Natural killer cell (primary cell): ENCODE measurements around the gene NEBL. TPM values are rescaled to one million over a fixed set of nuclear protein-coding genes. Genes with fewer than 3 reads are reported as not detected.

Experiments
- ATAC-seq, 3 donors: fragments of 150-1000 bp in 2 of 3; fragments of 200-7000 bp in 1 of 3; cut with Tn5 transposase; 1 replicate in 1 of 3; 2 replicates in 2 of 3; pipeline ENCODE4 v1.10.0; 2021; ENCODE audit warnings: mild to moderate bottlenecking in 2 of 3, moderate library complexity in 2 of 3
- DNase-seq, 2 donors: peaks; one replicate each; pipeline versions ENCODE4 v3.0.0 to v3.0.0-alpha.2; 2013 to 2021; ENCODE audit warnings: mixed read lengths in 1 of 2
- H3K27ac ChIP-seq: one replicate; pipeline ENCODE4 v1.5.1; 2013; ENCODE audit warnings: mild to moderate bottlenecking, low read length
- H3K27me3 ChIP-seq: one replicate; pipeline ENCODE4 v1.6.1; 2013; ENCODE audit warnings: low read length; ENCODE audit not compliant: control insufficient read depth, insufficient read depth
- H3K36me3 ChIP-seq: one replicate; pipeline ENCODE4 v1.6.1; 2013; ENCODE audit warnings: low read length; ENCODE audit not compliant: control insufficient read depth, insufficient read depth
- H3K4me1 ChIP-seq: one replicate; pipeline ENCODE4 v1.6.1; 2013; ENCODE audit warnings: low read length; ENCODE audit not compliant: control insufficient read depth, insufficient read depth
- H3K4me3 ChIP-seq: one replicate; pipeline ENCODE4 v1.5.1; 2013; ENCODE audit warnings: low read length
- H3K9me3 ChIP-seq: one replicate; pipeline ENCODE4 v1.6.1; 2013; ENCODE audit warnings: low read length; ENCODE audit not compliant: control insufficient read depth, insufficient read depth
- H3K27ac Mint-ChIP-seq, 2 donors: one replicate each; pipeline ENCODE4 v1.8.0; 2022; ENCODE audit warnings: mild to moderate bottlenecking in 2 of 2, mixed read lengths in 2 of 2, moderate library complexity in 1 of 2
- H3K27me3 Mint-ChIP-seq, 2 donors: one replicate each; pipeline ENCODE4 v1.8.0; 2022; ENCODE audit warnings: low read depth in 2 of 2, mixed read lengths in 2 of 2
- H3K36me3 Mint-ChIP-seq: one replicate; pipeline ENCODE4 v1.8.0; 2022; ENCODE audit warnings: mixed read lengths
- H3K4me1 Mint-ChIP-seq, 2 donors: one replicate each; pipeline ENCODE4 v1.8.0; 2022; ENCODE audit warnings: mixed read lengths in 2 of 2
- H3K4me3 Mint-ChIP-seq: one replicate; pipeline ENCODE4 v1.8.0; 2022; ENCODE audit warnings: mild to moderate bottlenecking, moderate library complexity, mixed read lengths
- H3K9me3 Mint-ChIP-seq, 2 donors: one replicate each; pipeline ENCODE4 v1.8.0; 2022; ENCODE audit warnings: mixed read lengths in 2 of 2
- CTCF ChIP-seq: fragments of 200-600 bp; IDR thresholded peaks from one replicate; pipeline ENCODE4 v1.8.0; 2022; ENCODE audit warnings: antibody characterized with exemption
- WGBS: methylation state at CpG from one replicate; pipeline ENCODE4 v1.1.7; 2013; ENCODE audit warnings: missing lambda C conversion rate; ENCODE audit not compliant: insufficient coverage; 5-methylcytosine and 5-hydroxymethylcytosine counted together
- intact Hi-C: fragments of 100-400 bp; cut with micrococcal nuclease; formaldehyde crosslinking; loops from one replicate; pipeline ENCODE4 v1.14.2; 2022
- total RNA-seq, 4 donors: library from RNA; stranded (reverse); fragments of 120-200 nt in 1 of 4; gene quantifications; one replicate each; pipeline versions ENCODE4 v1.2.3 to v1.2.4, GENCODE V29; 2013 to 2022

The NEBL gene
- total RNA-seq, 3 donors from 2014 or later (not counting 1 experiment from before 2014, with no cell fraction given): 1.1 to 1.5 TPM; not detected in 1

GRCh38 chr10:20737107-20737506, 160.0 kb downstream of the NEBL start:
- Histone ChIP-seq H3K4me1 (no peaks in the 10 kb centered on the region), H3K27me3 (no peaks in the 10 kb centered on the region), H3K36me3 (no peaks in the 10 kb centered on the region), H3K4me3 (no peak overlapping the region), H3K27ac (no peak overlapping the region), H3K9me3 (no peaks in the 10 kb centered on the region)
- H3K36me3 Mint-ChIP-seq: no peaks in the 10 kb centered on the region
- no peak for ATAC-seq
- 89% methylated on average over 5 of the region's 6 CpGs for WGBS
- peaks cover 9 to 10% of the 10 kb centered on the region in 2 donors for H3K4me1 Mint-ChIP-seq
- H3K27ac Mint-ChIP-seq: no peak overlapping the region
- no peak overlapping the region for H3K4me3 Mint-ChIP-seq
- H3K27me3 Mint-ChIP-seq: peaks cover 9 to 18% of the 10 kb centered on the region in 2 donors
- intact Hi-C loops: no loop called here
- no peak for DNase-seq
- no peaks in the 10 kb centered on the region for H3K9me3 Mint-ChIP-seq
- no peak for TF ChIP-seq CTCF
